HG03280 (cell line): ENCODE data around the gene BCKDK.

Experiments
- ATAC-seq: cut with Tn5 transposase; IDR thresholded peaks from one replicate; pipeline ENCODE4 v1.9.1; 2021; ENCODE audit warnings: mild to moderate bottlenecking, moderate library complexity; ENCODE audit not compliant: unreplicated experiment

The BCKDK gene

DNA sequence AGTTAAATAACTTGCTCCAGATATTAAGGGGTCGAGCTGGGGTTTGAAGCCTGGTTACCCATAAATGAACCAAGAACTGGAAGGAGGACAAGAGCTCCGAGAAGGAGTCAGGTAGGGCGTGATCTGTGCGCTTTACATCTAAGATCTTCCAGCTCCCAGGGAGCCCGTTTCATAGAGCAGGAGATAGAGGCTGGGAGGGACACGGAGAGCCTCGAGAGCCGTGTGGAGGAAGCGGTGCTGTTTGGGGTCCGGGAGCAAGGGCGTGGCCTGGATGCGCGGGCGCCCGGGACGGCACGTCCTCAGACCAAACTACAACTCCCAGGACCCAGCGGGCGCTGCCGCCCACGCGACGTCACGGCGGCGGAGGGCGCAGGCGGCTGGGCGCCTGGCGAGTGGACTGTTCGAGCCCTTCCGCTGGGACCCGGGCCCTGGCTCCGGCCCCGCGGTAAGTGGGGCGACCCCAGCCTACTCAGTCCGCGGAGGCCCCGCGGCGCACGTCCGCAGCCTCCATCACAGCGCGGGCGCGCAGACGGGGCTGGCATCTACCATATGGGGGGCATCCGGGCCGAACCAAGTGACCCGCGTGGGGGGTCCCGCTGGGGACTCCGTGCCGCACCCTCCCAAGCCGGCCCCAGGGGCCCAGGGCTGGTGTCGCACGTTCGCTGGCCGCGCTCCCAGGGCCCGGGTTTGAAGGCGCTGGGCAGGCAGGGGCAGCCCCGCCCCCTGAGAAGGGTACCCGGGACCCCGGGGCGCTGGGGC, at the start of gene BCKDK:
Gene BCKDK (plus strand): TSS at position 352 of the 759 bp plus-strand sequence. CDS start 838 bp downstream, outside the sequence.
- peak; percentile 74 for ATAC-seq

- no peak for ATAC-seq
Measured at GRCh38 chr16:31061126-31061812, 46.9 kb upstream of the BCKDK start.

DNA sequence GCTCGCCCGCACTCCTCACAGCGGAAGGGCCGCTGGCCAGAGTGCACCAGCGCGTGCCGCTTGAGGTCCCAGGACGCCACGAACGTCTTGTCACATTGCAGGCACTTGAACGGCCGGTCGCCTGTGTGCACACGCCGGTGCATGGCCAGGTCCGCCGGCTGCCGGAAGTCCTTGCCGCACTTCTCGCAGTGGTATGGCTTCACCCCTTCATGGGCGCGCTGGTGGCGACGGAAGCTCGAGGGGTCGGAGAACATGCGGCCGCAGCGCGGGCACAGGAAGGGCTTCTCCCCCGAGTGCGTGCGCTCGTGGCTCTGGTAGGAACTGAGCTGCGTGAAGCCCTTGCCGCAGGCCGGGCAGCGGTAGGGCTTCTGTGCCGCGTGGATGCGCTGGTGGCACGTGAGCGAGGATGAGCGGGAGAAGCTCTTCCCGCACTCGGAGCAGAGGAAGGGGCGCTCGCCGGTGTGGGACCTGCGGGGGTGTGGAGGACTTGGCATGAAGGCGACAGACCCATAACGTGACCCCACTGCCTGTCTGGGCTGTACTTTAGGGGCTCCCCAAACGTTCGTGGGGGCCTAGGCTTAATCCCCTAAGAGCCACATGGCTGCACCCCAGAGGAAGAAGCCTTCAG, 46.3 kb upstream of the BCKDK start:
- ATAC-seq: no peak

DNA sequence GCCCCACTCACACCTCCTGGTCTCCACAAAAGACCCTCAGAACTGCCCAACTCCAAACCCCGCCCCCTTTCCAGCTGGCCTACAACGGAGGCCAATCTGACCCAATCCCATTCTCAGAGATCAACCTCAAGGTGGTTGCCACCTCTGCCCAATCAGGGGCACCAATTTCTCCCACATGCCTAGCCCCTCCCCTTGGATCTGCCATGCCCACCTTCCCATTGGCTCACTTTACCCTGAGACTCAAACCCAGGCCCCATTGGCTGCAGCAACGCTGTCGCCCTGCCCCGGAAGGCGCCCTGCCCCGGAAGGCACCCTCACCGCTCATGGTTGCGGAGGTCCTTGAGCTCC, 44.7 kb upstream of the BCKDK start:
- no peak for ATAC-seq

GRCh38 chr16:31063843-31064611, 44.2 kb upstream of the BCKDK start:
- no peak for ATAC-seq

DNA sequence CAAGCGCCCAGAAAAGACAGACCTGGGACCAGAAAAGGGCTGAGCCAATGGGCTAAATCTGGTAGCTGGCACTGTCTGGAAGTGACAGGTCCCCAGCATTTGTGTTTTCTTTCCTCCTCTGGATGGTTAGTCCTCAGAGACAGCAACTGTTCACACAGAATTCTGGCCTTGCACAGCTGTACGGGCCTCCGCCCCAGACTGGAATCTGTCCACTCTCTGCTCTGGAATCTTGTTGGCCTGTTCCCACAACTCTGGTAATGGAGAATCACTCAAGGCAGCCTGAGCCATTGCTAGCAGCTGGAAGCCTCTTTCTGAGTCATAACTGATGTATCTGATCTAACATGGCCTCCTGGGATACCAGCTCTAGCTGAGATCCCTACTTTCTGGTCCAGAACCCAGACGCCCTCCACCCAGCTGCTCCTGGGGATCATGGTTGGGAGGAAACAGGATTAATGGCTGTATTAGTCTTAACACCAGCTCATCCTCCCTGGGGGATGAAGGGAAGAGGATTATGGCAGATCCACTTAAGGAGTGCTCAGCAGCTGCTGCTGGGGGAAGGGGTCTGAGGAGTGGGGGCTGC, 43.2 kb upstream of the BCKDK start:
- no peak for ATAC-seq

- ATAC-seq: no peak
Measured at GRCh38 chr16:31067342-31067741, 40.8 kb upstream of the BCKDK start.

GRCh38 chr16:31071861-31072260, 36.3 kb upstream of the BCKDK start:
- ATAC-seq: no peak

- ATAC-seq: no peak
Measured at GRCh38 chr16:31072540-31073141, 35.5 kb upstream of the BCKDK start.

DNA sequence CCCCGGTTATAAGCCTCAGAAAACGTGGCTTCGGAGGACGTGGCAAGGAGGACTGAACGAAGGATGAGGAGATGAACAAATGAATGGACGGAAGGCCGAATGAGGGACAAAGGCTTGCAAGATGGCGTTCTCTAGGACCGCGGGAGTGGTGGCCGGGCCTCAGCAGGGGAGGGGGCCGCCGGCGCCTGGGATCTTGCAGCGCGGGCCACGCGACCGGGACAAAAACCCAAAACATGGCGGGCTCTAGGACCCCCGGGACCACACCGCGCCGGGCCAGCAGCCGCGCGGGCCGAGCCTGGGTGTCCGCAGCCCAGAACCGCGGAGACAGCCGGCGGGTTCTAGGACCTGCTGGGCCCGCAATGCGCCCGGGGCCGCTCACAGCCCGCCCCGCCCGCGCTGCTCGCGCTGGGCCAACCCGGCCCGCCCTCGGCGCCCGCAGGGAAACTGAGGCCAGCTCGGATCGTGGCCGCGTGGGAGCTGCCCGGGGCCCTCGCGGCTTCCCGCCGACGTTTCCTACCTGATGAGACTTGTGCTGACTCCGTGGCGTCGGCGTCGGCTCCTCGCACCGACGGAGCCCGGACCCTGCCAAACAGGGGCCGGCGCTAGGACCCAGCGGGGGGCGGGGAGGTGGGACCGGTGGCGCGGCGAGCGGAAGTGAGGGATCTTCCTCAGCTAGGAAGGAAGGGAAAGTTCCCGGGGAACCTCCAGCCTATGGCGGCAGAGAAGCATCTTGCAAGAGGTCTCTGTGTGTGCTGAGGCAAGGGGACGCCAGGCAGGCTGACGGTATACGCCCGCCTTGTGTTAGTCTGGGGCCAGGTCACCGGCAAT, 34.8 kb upstream of the BCKDK start:
- ATAC-seq: peak; percentile 58

DNA sequence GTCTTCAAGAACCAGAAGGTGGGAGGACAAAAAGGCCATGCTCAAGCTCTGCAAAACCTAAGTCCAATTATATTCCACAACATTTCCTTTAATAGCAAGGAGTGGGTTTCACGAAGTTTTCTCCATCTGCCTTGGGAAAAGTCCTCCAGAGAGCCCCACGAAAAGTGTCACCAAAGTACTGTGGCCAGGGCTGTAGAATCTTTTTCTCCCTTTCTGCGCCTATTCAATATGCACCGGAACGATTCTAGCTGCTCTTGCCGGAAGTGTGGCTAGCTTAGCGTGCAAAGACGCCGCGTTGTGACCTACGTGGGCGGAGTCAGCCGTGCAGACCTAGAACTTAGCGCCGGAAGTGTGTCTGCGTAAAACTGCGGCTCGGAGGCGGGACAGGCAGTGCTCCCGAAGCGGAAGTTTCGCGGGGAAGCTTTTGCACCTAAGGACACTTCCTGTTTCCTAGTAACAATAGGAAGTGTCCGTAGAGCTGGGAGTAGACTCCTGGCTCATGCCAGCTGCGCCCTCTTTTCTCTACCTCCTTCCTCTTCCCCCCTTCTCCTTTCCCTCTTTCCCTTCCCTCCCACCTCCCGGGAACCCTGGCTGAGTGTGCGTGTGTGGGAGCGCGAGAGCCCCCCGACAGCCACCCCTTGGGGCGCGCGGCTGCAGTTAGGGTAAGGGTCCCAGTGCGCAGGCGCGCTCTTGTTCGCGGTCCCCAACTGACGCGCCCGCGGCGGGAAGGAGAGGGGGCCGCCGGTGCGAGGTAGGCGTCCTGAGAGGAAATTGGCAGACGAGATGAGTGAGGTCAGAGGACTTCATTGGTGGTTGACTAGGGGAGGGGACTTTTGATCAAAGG, 34.0 kb upstream of the BCKDK start, which contains the start of the genes ZNF646 and ZNF668:
Gene ZNF646 (plus strand): TSS at position 453 of the 844 bp plus-strand sequence. CDS start 1,903 bp downstream, outside the sequence.
Gene ZNF668 (minus strand): TSS at position 271 of the 844 bp plus-strand sequence. CDS start 9,781 bp downstream, outside the sequence.
- peak; percentile 64 for ATAC-seq

DNA sequence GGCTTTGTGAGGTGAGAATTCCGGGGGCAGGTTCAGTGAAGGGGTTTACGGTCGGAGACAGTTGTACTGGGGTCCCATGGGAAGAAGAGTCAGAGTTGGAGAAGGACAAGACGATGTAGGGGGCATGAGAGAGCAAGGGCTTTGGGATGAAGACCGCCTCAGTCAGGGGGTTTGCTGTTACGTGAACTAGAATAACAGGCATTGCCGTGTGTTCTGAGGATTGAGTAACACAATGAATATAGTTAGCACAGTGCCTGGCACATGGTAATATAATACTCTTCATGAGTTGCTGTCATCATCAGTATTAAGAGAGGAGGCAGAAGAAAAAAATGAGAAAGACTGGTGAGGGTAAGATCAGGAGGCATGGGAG, 33.4 kb upstream of the BCKDK start:
- no peak for ATAC-seq

GRCh38 chr16:31076319-31076718, 31.9 kb upstream of the BCKDK start:
- no peak for ATAC-seq

DNA sequence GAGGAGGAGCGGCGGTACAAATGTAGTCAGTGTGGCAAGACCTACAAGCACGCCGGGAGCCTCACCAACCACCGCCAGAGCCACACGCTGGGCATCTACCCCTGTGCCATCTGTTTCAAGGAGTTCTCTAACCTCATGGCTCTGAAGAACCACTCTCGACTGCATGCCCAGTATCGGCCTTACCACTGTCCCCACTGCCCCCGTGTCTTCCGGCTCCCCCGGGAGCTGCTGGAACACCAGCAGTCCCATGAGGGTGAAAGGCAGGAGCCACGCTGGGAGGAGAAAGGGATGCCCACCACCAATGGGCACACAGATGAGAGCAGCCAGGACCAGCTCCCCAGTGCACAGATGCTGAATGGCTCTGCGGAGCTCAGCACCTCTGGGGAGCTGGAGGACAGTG, 31.2 kb upstream of the BCKDK start:
- no peak for ATAC-seq

DNA sequence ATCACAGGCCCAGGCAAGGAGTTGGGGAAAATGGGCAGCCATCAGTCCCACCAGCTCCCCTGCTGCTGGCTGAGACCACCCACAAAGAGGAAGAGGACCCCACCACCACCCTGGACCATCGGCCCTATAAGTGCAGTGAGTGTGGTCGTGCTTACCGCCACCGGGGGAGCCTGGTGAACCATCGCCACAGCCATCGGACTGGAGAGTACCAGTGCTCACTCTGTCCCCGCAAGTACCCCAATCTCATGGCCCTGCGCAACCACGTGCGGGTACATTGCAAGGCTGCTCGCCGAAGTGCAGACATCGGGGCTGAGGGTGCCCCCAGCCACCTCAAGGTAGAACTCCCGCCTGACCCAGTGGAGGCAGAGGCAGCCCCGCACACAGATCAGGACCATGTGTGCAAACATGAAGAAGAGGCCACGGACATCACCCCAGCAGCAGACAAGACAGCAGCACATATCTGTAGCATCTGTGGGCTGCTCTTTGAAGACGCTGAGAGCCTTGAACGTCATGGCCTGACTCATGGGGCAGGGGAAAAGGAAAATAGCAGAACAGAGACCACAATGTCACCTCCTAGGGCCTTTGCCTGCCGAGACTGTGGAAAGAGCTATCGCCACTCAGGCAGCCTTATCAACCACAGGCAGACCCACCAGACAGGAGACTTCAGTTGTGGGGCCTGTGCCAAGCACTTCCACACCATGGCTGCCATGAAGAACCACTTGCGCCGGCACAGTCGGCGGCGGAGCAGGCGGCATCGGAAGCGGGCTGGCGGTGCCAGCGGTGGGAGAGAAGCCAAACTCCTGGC, 30.4 kb upstream of the BCKDK start:
- ATAC-seq: no peak

DNA sequence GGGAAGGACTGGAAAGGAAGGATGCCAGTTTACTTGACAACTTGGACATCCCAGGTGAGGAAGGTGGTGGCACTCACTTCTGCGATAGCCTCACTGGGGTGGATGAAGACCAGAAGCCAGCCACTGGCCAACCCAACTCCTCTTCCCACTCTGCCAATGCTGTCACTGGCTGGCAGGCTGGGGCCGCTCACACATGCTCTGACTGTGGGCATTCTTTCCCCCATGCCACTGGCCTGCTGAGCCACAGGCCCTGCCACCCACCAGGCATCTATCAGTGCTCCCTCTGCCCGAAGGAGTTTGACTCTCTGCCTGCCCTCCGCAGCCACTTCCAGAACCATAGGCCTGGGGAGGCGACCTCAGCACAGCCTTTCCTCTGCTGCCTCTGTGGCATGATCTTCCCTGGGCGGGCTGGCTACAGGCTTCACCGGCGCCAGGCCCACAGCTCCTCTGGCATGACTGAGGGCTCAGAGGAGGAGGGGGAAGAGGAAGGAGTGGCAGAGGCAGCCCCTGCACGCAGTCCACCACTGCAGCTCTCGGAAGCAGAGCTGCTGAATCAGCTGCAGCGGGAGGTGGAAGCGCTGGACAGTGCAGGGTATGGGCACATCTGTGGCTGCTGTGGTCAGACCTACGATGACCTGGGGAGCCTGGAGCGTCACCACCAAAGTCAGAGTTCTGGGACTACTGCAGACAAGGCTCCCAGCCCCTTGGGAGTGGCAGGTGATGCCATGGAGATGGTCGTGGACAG, 29.4 kb upstream of the BCKDK start:
- no peak for ATAC-seq

DNA sequence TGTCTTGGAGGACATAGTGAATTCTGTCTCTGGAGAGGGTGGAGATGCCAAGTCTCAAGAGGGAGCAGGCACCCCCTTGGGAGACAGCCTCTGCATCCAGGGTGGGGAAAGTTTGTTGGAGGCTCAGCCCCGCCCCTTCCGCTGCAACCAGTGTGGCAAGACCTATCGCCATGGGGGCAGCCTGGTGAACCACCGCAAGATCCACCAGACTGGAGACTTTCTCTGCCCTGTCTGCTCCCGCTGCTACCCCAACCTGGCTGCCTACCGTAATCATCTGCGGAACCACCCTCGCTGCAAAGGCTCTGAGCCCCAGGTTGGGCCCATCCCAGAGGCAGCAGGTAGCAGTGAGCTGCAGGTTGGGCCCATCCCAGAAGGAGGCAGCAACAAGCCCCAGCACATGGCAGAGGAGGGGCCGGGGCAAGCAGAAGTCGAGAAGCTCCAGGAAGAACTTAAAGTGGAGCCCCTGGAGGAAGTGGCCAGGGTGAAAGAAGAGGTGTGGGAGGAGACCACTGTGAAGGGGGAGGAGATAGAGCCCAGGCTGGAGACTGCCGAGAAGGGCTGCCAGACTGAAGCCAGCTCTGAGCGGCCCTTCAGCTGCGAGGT, 28.7 kb upstream of the BCKDK start:
- ATAC-seq: no peak
